Right lobe of liver (tissue), 6 donors: ENCODE measurements around the gene ALAS2. TPM values are rescaled to one million over a fixed set of nuclear protein-coding genes. Genes with fewer than 3 reads are reported as not detected.

Experiments
- ATAC-seq, 4 donors: fragments of 200-7000 bp; cut with Tn5 transposase; one replicate each; pipeline ENCODE4 v1.9.1; 2020; ENCODE audit warnings: mild to moderate bottlenecking in 4 of 4, moderate library complexity in 4 of 4
- DNase-seq, 3 donors: peaks; one replicate each; pipeline ENCODE4 v3.0.0-alpha.2; 2020
- H3K27ac ChIP-seq, 3 donors: fragments of 200-600 bp; one replicate each; pipeline ENCODE4 v1.8.0; 2022
- H3K27me3 ChIP-seq, 2 donors: fragments of 200-600 bp; one replicate each; pipeline ENCODE4 v1.8.0; 2022
- H3K36me3 ChIP-seq, 4 donors: fragments of 200-600 bp; sonication (generic) in 1 of 4; one replicate each; pipeline versions ENCODE4 v1.5.1 to v1.8.0; 2017 to 2022; ENCODE audit warnings: control low read depth in 1 of 4
- H3K4me1 ChIP-seq, 4 donors: fragments of 200-600 bp; sonication (generic) in 1 of 4; one replicate each; pipeline versions ENCODE4 v1.5.1 to v1.8.0; 2017 to 2022; ENCODE audit warnings: control low read depth in 1 of 4
- H3K4me3 ChIP-seq, 3 donors: fragments of 200-600 bp; one replicate each; pipeline ENCODE4 v1.8.0; 2022
- H3K9me3 ChIP-seq, 4 donors: fragments of 200-600 bp; sonication (generic) in 1 of 4; one replicate each; pipeline versions ENCODE4 v1.5.1 to v1.8.0; 2017 to 2022; ENCODE audit warnings: control low read depth in 1 of 4
- POLR2A ChIP-seq: fragments of 450-650 bp; IDR thresholded peaks from one replicate; pipeline ENCODE4 v1.6.1; 2017; ENCODE audit warnings: antibody characterized with exemption, mild to moderate bottlenecking
- WGBS: methylation state at CpG from one replicate; pipeline ENCODE4 v1.1.6; 2018; ENCODE audit warnings: low coverage, low lambda C conversion rate; ENCODE audit not compliant: insufficient coverage; ENCODE audit errors: missing lambda C conversion rate; 5-methylcytosine and 5-hydroxymethylcytosine counted together
- intact Hi-C, 2 donors: fragments of 100-400 bp; cut with DNase I; formaldehyde crosslinking; loops; one replicate each; pipeline versions ENCODE4 v1.11.2 to v1.14.1; 2022
- total RNA-seq, 6 experiments: library from RNA; depleted of rRNA in 2 of 6; stranded (reverse); fragments of >200 nt in 2 of 6; fragmentation: NEBNext Ultra II Directional in 3 of 6; extraction: Animal tissue kit (Norgen Biotek cat#: 25700) in 3 of 6; gene quantifications; one replicate each; pipeline versions ENCODE4 v1.1.0 to v1.2.4, GENCODE V29; 2016 to 2023
- TF ChIP-seq, protein P1 (sequence below), 4 donors: fragments of 200-600 bp in 3 of 4; fragments of 450-650 bp in 1 of 4; IDR thresholded peaks; one replicate each; pipeline versions ENCODE4 v1.5.1 to v1.8.0; 2016 to 2022; ENCODE audit warnings: antibody characterized with exemption in 4 of 4, mild to moderate bottlenecking in 2 of 4
- donor health status: DM: no; HTN: yes; CAD: no.
- donor health status: DM: no; HTN: no; CAD: no.
- donor health status: DM: no; HTN: no; CAD: no.
- donor health status: DM: no; HTN: yes; CAD: no.
- donor health status: DM: no; HTN: yes; CAD: no.

Gene ALAS2
- total RNA-seq, 6 experiments from 2014 or later: 0.16 to 8.3 (median 2.7) TPM; not detected in 1

DNA sequence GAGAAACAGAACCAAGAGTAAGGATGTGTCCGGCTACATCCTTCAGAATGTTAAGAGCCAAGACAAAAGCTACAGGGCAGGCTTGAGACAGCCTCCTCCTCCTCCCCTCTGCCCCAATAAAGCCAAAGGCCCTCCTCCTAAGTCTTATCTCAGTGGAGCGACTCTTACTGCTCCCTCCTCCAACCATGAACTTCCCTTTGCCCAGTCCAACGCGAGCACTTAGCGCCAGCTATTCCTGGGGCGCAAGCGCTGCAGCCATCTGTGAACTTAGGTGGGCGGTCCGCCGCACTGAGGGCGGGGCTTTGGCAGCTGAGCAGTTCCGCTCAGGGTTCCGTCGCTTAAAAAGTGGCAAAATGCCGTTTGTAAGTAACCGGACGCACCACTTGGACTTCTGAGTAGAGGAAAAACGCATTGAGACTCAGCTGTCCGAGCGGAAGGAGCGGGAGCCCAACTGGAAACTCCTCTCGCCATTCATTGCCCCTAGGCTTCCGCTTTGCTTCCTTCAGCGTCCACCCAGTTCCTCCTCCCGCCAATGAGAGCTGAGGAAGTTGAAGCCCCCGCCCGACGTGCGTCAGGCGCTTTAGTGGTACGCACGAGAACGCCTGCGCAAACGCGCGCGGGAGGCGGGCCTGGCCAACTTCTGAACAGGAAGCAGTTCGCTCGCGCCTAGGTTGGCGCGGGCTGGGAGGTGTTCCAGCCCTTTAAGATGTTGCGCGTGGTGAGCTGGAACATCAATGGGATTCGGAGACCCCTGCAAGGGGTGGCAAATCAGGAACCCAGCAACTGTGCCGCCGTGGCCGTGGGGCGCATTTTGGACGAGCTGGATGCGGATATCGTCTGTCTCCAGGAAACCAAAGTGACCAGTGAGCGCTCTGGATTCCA is 30.8 kb downstream of the ALAS2 start, which contains the start of gene APEX2:
APEX2 (plus strand) TSS at position 647 of the 882 bp plus-strand sequence; CDS start at position 707, 60 bp downstream.
- WGBS: 32% methylated on average over 38 of the region's 55 CpGs
- TF ChIP-seq POLR2A: peak; percentile 69
- TF ChIP-seq, protein P1, sequence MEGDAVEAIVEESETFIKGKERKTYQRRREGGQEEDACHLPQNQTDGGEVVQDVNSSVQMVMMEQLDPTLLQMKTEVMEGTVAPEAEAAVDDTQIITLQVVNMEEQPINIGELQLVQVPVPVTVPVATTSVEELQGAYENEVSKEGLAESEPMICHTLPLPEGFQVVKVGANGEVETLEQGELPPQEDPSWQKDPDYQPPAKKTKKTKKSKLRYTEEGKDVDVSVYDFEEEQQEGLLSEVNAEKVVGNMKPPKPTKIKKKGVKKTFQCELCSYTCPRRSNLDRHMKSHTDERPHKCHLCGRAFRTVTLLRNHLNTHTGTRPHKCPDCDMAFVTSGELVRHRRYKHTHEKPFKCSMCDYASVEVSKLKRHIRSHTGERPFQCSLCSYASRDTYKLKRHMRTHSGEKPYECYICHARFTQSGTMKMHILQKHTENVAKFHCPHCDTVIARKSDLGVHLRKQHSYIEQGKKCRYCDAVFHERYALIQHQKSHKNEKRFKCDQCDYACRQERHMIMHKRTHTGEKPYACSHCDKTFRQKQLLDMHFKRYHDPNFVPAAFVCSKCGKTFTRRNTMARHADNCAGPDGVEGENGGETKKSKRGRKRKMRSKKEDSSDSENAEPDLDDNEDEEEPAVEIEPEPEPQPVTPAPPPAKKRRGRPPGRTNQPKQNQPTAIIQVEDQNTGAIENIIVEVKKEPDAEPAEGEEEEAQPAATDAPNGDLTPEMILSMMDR (IDR thresholded peaks at IDR 0.05): no peak
- intact Hi-C loops: no loop called here

DNA sequence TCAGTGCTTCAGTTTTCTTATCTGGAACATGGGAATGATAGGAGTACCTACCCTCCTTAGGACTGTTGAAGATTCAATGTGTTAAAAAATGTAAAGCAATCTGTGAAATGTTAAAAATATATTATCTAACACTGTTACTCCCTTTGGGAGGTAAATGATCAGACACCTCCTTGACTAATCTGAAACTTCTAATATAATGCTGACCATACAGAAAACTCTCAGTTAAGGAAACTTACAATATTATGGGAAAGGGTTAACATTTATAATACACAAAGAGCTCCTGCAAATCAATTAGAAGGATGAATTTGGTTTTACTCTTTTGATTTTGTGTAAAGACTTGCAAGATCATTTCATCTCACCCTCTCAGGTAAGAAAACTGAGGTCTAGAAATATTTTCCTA is 35.2 kb downstream of the ALAS2 start:
- peaks cover 0 to 15% (median 4%) of the 10 kb centered on the region in 4 donors for H3K4me1 ChIP-seq
- no peak overlapping the region for H3K4me3 ChIP-seq
- ATAC-seq (no peak), DNase-seq (no peak)
- TF ChIP-seq, protein P1 (IDR thresholded peaks at IDR 0.05): no peak
- no peak for TF ChIP-seq POLR2A
- no peaks in the 10 kb centered on the region for H3K36me3 ChIP-seq
- no peaks in the 10 kb centered on the region for H3K9me3 ChIP-seq
- H3K27me3 ChIP-seq: no peaks in the 10 kb centered on the region
- H3K27ac ChIP-seq: peak overlapping the region in 2 of 3 donors; percentile 38 to 70
- intact Hi-C loops: no loop called here

More for the DNA sequence above, 30.8 kb downstream of the ALAS2 start, which contains the start of gene APEX2:
- ATAC-seq (peak; percentile 92 to 96 (median 93)), DNase-seq (peak; percentile 92 to 94 (median 92))
- Histone ChIP-seq H3K36me3 (peaks cover 0 to 3% (median 0%) of the 10 kb centered on the region in 4 donors), H3K9me3 (no peaks in the 10 kb centered on the region), H3K27me3 (no peaks in the 10 kb centered on the region), H3K4me3 (peak within 1 kb of the TSS; percentile 48 to 68 (median 67)), H3K27ac (peak within 1 kb of the TSS; percentile 48 to 89 (median 84)), H3K4me1 (peaks cover 0 to 15% (median 4%) of the 10 kb centered on the region in 4 donors)

DNA sequence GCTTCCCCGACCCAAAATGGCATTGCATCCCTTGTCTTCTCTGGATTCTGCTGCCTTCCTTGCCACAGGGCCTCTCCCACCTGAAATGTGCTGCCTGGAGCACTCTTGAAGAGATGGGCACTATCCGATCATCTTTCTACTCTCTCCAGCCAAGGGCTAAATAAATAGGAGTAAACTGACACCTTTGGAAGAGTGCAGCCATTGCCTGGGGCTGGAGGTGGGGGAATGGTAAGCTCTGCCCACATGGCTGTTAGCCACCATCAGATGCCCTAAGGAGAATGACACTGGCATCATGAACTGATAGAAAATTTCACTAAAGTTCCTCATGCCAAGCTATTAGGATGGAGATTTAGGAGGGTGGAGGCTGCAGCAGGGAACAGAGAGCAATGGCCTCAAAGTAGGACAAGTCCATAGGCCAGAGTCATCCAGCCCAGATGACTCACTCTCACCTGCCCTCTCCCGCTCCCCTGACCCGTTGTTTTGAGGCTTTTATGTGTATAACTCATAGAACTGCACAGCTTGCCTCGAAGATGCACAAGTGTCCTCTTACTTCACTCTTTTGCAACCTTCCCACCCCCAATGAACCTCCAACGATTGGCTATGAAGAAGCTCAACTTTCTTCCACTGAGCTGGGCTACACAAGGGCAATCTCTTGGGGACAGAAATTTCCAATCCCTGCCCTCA is 36.0 kb downstream of the ALAS2 start:
- Histone ChIP-seq H3K27ac (peak overlapping the region in 2 of 3 donors; percentile 38 to 70), H3K4me3 (peak overlapping the region in 1 of 3 donors; percentile 61), H3K36me3 (no peaks in the 10 kb centered on the region), H3K4me1 (peaks cover 0 to 15% (median 4%) of the 10 kb centered on the region in 4 donors), H3K9me3 (no peaks in the 10 kb centered on the region), H3K27me3 (no peaks in the 10 kb centered on the region)
- 33% methylated on average over 4 of the region's 6 CpGs for WGBS
- intact Hi-C loops: no loop called here
- DNase-seq (peak; percentile 60 to 75 (median 68)), ATAC-seq (peak; percentile 70 to 83 (median 76))
- TF ChIP-seq POLR2A: no peak
- TF ChIP-seq, protein P1 (IDR thresholded peaks at IDR 0.05): no peak

DNA sequence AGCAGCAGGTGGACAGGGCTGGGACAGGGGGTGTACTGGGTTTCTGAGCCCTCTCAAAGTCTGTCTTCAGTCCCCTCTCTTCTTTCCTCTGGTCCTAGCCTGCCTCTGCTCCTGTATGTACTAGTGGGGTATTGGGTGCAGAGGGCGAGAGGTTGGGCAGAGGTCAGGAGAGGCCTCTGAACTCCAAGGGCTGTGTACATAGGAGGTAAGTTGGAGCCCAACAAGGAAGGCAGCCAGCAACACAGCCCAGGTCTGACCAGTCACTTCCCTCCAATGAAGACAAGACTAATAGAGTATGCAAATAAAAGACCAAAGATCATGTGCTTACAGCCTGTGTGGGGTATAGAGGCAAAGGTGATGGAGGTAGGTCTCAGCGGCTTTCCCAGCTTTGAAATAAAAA is 36.7 kb downstream of the ALAS2 start, which contains the start of gene PFKFB1:
PFKFB1 (minus strand) TSS at position 90 of the 400 bp plus-strand sequence. CDS start 181 bp downstream, outside the sequence.
- Histone ChIP-seq H3K9me3 (no peaks in the 10 kb centered on the region), H3K4me1 (peaks cover 0 to 15% (median 4%) of the 10 kb centered on the region in 4 donors), H3K27me3 (no peaks in the 10 kb centered on the region), H3K36me3 (no peaks in the 10 kb centered on the region), H3K4me3 (peak within 1 kb of the TSS; percentile 29 to 61 (median 51)), H3K27ac (peak within 1 kb of the TSS in 2 of 3 donors; percentile 47 to 70)
- TF ChIP-seq, protein P1 (IDR thresholded peaks at IDR 0.05): no peak
- TF ChIP-seq POLR2A: no peak
- DNase-seq: peak; percentile 64 to 86 (median 84)
- peak; percentile 81 to 91 (median 84) for ATAC-seq
- intact Hi-C loops: no loop called here
- 29% methylated on average over 2 of the region's 2 CpGs for WGBS
